Natural killer cell (primary cell): Measurements from ENCODE around the gene ADAM22. TPM values are rescaled to one million over a fixed set of nuclear protein-coding genes. Genes with fewer than 3 reads are reported as not detected.

Source experiments
- ATAC-seq, 3 donors: fragments of 150-1000 bp in 2 of 3; fragments of 200-7000 bp in 1 of 3; cut with Tn5 transposase; 1 replicate in 1 of 3; 2 replicates in 2 of 3; pipeline ENCODE4 v1.10.0; 2021; ENCODE audit warnings: mild to moderate bottlenecking in 2 of 3, moderate library complexity in 2 of 3
- DNase-seq, 2 donors: peaks; one replicate each; pipeline versions ENCODE4 v3.0.0 to v3.0.0-alpha.2; 2013 to 2021; ENCODE audit warnings: mixed read lengths in 1 of 2
- H3K27ac ChIP-seq: one replicate; pipeline ENCODE4 v1.5.1; 2013; ENCODE audit warnings: mild to moderate bottlenecking, low read length
- H3K27me3 ChIP-seq: one replicate; pipeline ENCODE4 v1.6.1; 2013; ENCODE audit warnings: low read length; ENCODE audit not compliant: control insufficient read depth, insufficient read depth
- H3K36me3 ChIP-seq: one replicate; pipeline ENCODE4 v1.6.1; 2013; ENCODE audit warnings: low read length; ENCODE audit not compliant: control insufficient read depth, insufficient read depth
- H3K4me1 ChIP-seq: one replicate; pipeline ENCODE4 v1.6.1; 2013; ENCODE audit warnings: low read length; ENCODE audit not compliant: control insufficient read depth, insufficient read depth
- H3K4me3 ChIP-seq: one replicate; pipeline ENCODE4 v1.5.1; 2013; ENCODE audit warnings: low read length
- H3K9me3 ChIP-seq: one replicate; pipeline ENCODE4 v1.6.1; 2013; ENCODE audit warnings: low read length; ENCODE audit not compliant: control insufficient read depth, insufficient read depth
- H3K27ac Mint-ChIP-seq, 2 donors: one replicate each; pipeline ENCODE4 v1.8.0; 2022; ENCODE audit warnings: mild to moderate bottlenecking in 2 of 2, mixed read lengths in 2 of 2, moderate library complexity in 1 of 2
- H3K27me3 Mint-ChIP-seq, 2 donors: one replicate each; pipeline ENCODE4 v1.8.0; 2022; ENCODE audit warnings: low read depth in 2 of 2, mixed read lengths in 2 of 2
- H3K36me3 Mint-ChIP-seq: one replicate; pipeline ENCODE4 v1.8.0; 2022; ENCODE audit warnings: mixed read lengths
- H3K4me1 Mint-ChIP-seq, 2 donors: one replicate each; pipeline ENCODE4 v1.8.0; 2022; ENCODE audit warnings: mixed read lengths in 2 of 2
- H3K4me3 Mint-ChIP-seq: one replicate; pipeline ENCODE4 v1.8.0; 2022; ENCODE audit warnings: mild to moderate bottlenecking, moderate library complexity, mixed read lengths
- H3K9me3 Mint-ChIP-seq, 2 donors: one replicate each; pipeline ENCODE4 v1.8.0; 2022; ENCODE audit warnings: mixed read lengths in 2 of 2
- WGBS: methylation state at CpG from one replicate; pipeline ENCODE4 v1.1.7; 2013; ENCODE audit warnings: missing lambda C conversion rate; ENCODE audit not compliant: insufficient coverage; 5-methylcytosine and 5-hydroxymethylcytosine counted together
- intact Hi-C: fragments of 100-400 bp; cut with micrococcal nuclease; formaldehyde crosslinking; loops from one replicate; pipeline ENCODE4 v1.14.2; 2022
- total RNA-seq, 4 donors: library from RNA; stranded (reverse); fragments of 120-200 nt in 1 of 4; gene quantifications; one replicate each; pipeline versions ENCODE4 v1.2.3 to v1.2.4, GENCODE V29; 2013 to 2022
- TF ChIP-seq, protein P1 (sequence below): fragments of 200-600 bp; IDR thresholded peaks from one replicate; pipeline ENCODE4 v1.8.0; 2022; ENCODE audit warnings: antibody characterized with exemption

ADAM22 gene
- total RNA-seq, 3 donors from 2014 or later (not counting 1 experiment from before 2014, with no cell fraction given) = 3.0 to 5.4 (median 3.7) TPM

GRCh38 chr7:88071994-88072714, 138.1 kb downstream of the ADAM22 start:
- no peak overlapping the region for H3K4me3 ChIP-seq
- intact Hi-C loops = no loop called here
- Mint-ChIP-seq H3K36me3 (no peaks in the 10 kb centered on the region), H3K27me3 (no peaks in the 10 kb centered on the region), H3K27ac (no peak overlapping the region), H3K4me1 (peaks cover 0 to 8% of the 10 kb centered on the region in 2 donors), H3K4me3 (no peak overlapping the region), H3K9me3 (no peaks in the 10 kb centered on the region)
- no peaks in the 10 kb centered on the region for H3K9me3 ChIP-seq
- no peaks in the 10 kb centered on the region for H3K36me3 ChIP-seq
- DNase-seq (no peak), ATAC-seq (no peak)
- no peak overlapping the region for H3K27ac ChIP-seq
- no peaks in the 10 kb centered on the region for H3K4me1 ChIP-seq
- TF ChIP-seq, protein P1, sequence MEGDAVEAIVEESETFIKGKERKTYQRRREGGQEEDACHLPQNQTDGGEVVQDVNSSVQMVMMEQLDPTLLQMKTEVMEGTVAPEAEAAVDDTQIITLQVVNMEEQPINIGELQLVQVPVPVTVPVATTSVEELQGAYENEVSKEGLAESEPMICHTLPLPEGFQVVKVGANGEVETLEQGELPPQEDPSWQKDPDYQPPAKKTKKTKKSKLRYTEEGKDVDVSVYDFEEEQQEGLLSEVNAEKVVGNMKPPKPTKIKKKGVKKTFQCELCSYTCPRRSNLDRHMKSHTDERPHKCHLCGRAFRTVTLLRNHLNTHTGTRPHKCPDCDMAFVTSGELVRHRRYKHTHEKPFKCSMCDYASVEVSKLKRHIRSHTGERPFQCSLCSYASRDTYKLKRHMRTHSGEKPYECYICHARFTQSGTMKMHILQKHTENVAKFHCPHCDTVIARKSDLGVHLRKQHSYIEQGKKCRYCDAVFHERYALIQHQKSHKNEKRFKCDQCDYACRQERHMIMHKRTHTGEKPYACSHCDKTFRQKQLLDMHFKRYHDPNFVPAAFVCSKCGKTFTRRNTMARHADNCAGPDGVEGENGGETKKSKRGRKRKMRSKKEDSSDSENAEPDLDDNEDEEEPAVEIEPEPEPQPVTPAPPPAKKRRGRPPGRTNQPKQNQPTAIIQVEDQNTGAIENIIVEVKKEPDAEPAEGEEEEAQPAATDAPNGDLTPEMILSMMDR = no peak
- H3K27me3 ChIP-seq = no peaks in the 10 kb centered on the region
- WGBS = 50% methylated on average over 2 of the region's 3 CpGs

DNA sequence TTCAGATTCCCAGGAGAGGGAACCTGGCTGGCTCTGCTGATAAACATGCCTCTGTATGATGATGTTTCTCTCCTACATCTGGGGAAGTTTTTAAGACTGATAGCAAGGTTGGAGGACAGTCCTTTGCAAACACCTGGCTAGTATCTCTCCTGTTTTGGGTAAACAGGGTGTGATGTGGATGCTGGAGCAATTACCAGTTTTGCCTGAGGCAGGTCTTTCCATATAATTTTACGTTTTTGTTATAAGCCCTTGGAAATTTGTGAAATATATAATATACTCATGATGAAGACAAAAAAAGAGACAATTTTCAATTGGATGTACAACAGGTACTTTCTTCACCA, 138.6 kb downstream of the ADAM22 start:
- TF ChIP-seq, protein P1 = no peak
- no peak for DNase-seq
- H3K27ac Mint-ChIP-seq = no peak overlapping the region
- Histone ChIP-seq H3K4me3 (no peak overlapping the region), H3K27ac (no peak overlapping the region), H3K4me1 (no peaks in the 10 kb centered on the region), H3K36me3 (no peaks in the 10 kb centered on the region), H3K27me3 (no peaks in the 10 kb centered on the region), H3K9me3 (no peaks in the 10 kb centered on the region)
- no peaks in the 10 kb centered on the region for H3K27me3 Mint-ChIP-seq
- no peaks in the 10 kb centered on the region for H3K36me3 Mint-ChIP-seq
- no peaks in the 10 kb centered on the region for H3K9me3 Mint-ChIP-seq
- intact Hi-C loops = no loop called here
- no peak overlapping the region for H3K4me3 Mint-ChIP-seq
- H3K4me1 Mint-ChIP-seq = peaks cover 0 to 8% of the 10 kb centered on the region in 2 donors
- no peak for ATAC-seq
- WGBS = no CpG with 5 or more reads among the region's 1 CpG

DNA sequence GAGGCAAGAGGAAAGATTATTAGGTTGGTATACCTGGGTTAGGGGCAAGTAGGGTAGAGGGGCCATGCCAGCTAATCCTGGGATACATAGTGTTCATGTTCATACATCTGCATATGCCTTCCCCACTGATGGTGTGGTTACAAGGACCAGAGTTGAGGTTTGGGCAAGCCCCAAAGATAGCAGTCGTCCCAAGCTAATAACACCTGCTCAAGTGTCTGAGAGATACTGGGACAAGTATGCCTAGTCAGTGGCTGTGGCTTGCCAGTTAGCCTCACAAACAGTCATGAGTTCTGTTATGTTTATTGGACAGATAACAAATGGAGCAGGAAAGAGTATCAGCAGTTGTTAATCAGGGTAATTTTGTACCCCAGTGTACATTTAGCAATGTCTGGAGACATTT, 139.6 kb downstream of the ADAM22 start:
- Mint-ChIP-seq H3K4me1 (peaks cover 0 to 8% of the 10 kb centered on the region in 2 donors), H3K27ac (no peak overlapping the region), H3K9me3 (peaks cover 0 to 2% of the 10 kb centered on the region in 2 donors), H3K36me3 (no peaks in the 10 kb centered on the region), H3K4me3 (no peak overlapping the region), H3K27me3 (no peaks in the 10 kb centered on the region)
- Histone ChIP-seq H3K27me3 (no peaks in the 10 kb centered on the region), H3K27ac (no peak overlapping the region), H3K4me3 (no peak overlapping the region), H3K36me3 (no peaks in the 10 kb centered on the region), H3K9me3 (no peaks in the 10 kb centered on the region), H3K4me1 (no peaks in the 10 kb centered on the region)
- ATAC-seq (no peak), DNase-seq (no peak)
- intact Hi-C loops = no loop called here
- TF ChIP-seq, protein P1 = no peak
- WGBS = 42% methylated on average over 1 of the region's 1 CpG

GRCh38 chr7:88075216-88075615, 141.2 kb downstream of the ADAM22 start:
- Histone ChIP-seq H3K9me3 (no peaks in the 10 kb centered on the region), H3K27me3 (no peaks in the 10 kb centered on the region), H3K4me1 (no peaks in the 10 kb centered on the region), H3K36me3 (no peaks in the 10 kb centered on the region), H3K27ac (no peak overlapping the region), H3K4me3 (no peak overlapping the region)
- WGBS = 91% methylated on average over 2 of the region's 2 CpGs
- Mint-ChIP-seq H3K36me3 (no peaks in the 10 kb centered on the region), H3K4me1 (peaks cover 0 to 8% of the 10 kb centered on the region in 2 donors), H3K9me3 (peaks cover 0 to 3% of the 10 kb centered on the region in 2 donors), H3K27ac (no peak overlapping the region), H3K4me3 (no peak overlapping the region), H3K27me3 (no peaks in the 10 kb centered on the region)
- TF ChIP-seq, protein P1 = no peak
- ATAC-seq (no peak), DNase-seq (no peak)
- intact Hi-C loops = no loop called here
